Fibroblast of gingiva (primary cell): ENCODE measurements around the gene KRT14.
"Not testable (repeated sequence)": the region's sequence is repeated elsewhere in the genome, so short reads cannot be mapped to it uniquely, and the experiment has no call there.

ENCODE experiments used
- DNase-seq: peaks from one replicate; pipeline ENCODE4 v3.0.0-alpha.2; 2011; ENCODE audit warnings: low read depth

The KRT14 gene

GRCh38 chr17:41586863-41587495 lies at the start of gene KRT14:
TSS of gene KRT14 (minus strand) at chr17:41586895. CDS start at chr17:41586834, 61 bp downstream.
- DNase-seq, result no peak

GRCh38 chr17:41635121-41636097 lies 48.7 kb upstream of the KRT14 start:
- DNase-seq, result no peak

GRCh38 chr17:41634639-41635038 lies 47.9 kb upstream of the KRT14 start:
- DNase-seq, result no peak

- no peak for DNase-seq
Measured at GRCh38 chr17:41633556-41634199, 47.0 kb upstream of the KRT14 start.

GRCh38 chr17:41632482-41633105 lies 45.9 kb upstream of the KRT14 start:
- DNase-seq, result no peak

- DNase-seq, result no peak
Measured at GRCh38 chr17:41631898-41632285, 45.2 kb upstream of the KRT14 start.

- no peak for DNase-seq
Measured at GRCh38 chr17:41631025-41631897, 44.6 kb upstream of the KRT14 start.

GRCh38 chr17:41629826-41630670 lies 43.4 kb upstream of the KRT14 start:
- no peak for DNase-seq

GRCh38 chr17:41629316-41629715 lies 42.6 kb upstream of the KRT14 start:
- DNase-seq, result no peak

- DNase-seq, result not testable (repeated sequence)
Measured at GRCh38 chr17:41628621-41629255, 42.0 kb upstream of the KRT14 start.

- not testable (repeated sequence) for DNase-seq
Measured at GRCh38 chr17:41628073-41628370, 41.3 kb upstream of the KRT14 start.

- DNase-seq, result no peak
Measured at GRCh38 chr17:41627316-41628072, 40.8 kb upstream of the KRT14 start.

GRCh38 chr17:41626914-41627295 lies 40.2 kb upstream of the KRT14 start:
- DNase-seq, result not testable (repeated sequence)

- DNase-seq, result not testable (repeated sequence)
Measured at GRCh38 chr17:41626028-41626913, 39.6 kb upstream of the KRT14 start.

GRCh38 chr17:41625602-41626001 lies 38.9 kb upstream of the KRT14 start:
- no peak for DNase-seq

GRCh38 chr17:41624208-41625101 lies 37.8 kb upstream of the KRT14 start, which contains the start of gene KRT17:
TSS of gene KRT17 (minus strand) at chr17:41624575. CDS start at chr17:41624509, 66 bp downstream.
- DNase-seq, result no peak
